Ovary (tissue), 9 donors: ENCODE data around the gene KCNK16. TPM values are rescaled to one million over a fixed set of nuclear protein-coding genes. Genes with fewer than 3 reads are reported as not detected.

Experiments
- DNase-seq, 5 donors: peaks; one replicate each; pipeline ENCODE4 v3.0.0-alpha.2; 2019 to 2020
- H3K27ac ChIP-seq, 2 donors: fragments of 200-600 bp; one replicate each; pipeline versions ENCODE4 v1.5.1 to v1.8.0; 2019 to 2022
- H3K27me3 ChIP-seq: fragments of 200-600 bp; one replicate; pipeline ENCODE4 v1.8.0; 2022
- H3K36me3 ChIP-seq: fragments of 200-600 bp; sonication (generic); one replicate; pipeline ENCODE4 v1.5.1; 2019
- H3K4me1 ChIP-seq: one replicate; pipeline ENCODE4 v1.8.1; 2013; ENCODE audit warnings: mild to moderate bottlenecking, moderate library complexity; ENCODE audit not compliant: insufficient read depth
- H3K4me3 ChIP-seq: fragments of 200-600 bp; sonication (generic); one replicate; pipeline ENCODE4 v1.5.1; 2017
- H3K9me3 ChIP-seq, 2 donors: fragments of 200-600 bp in 1 of 2; sonication (generic) in 1 of 2; one replicate each; pipeline versions ENCODE4 v1.5.1 to v1.8.1; 2013 to 2019; ENCODE audit warnings: mild to moderate bottlenecking in 1 of 2, moderate library complexity in 1 of 2
- EP300 ChIP-seq: sonication (generic); formaldehyde crosslinking; IDR thresholded peaks from one replicate; pipeline ENCODE4 v1.6.1; 2017; ENCODE audit warnings: antibody characterized with exemption
- POLR2A ChIP-seq: fragments of 450-650 bp; IDR thresholded peaks from one replicate; pipeline ENCODE4 v1.6.1; 2017; ENCODE audit warnings: antibody characterized with exemption, mild to moderate bottlenecking, moderate library complexity
- WGBS, 3 donors: extraction: QIAGEN DNeasy Blood & Tissue Kit in 1 of 3; methylation state at CpG; one replicate each; pipeline versions ENCODE4 v1.1.5 to v1.1.7; 2013 to 2017; 5-methylcytosine and 5-hydroxymethylcytosine counted together
- intact Hi-C, 4 donors: fragments of 100-400 bp; cut with DNase I; formaldehyde crosslinking; loops; one replicate each; pipeline versions ENCODE4 v1.11.0 to v1.15.1; 2022 to 2023
- polyA plus RNA-seq, 2 donors: library from polyadenylated mRNA; stranded (reverse); fragments of 200-250 nt in 1 of 2; fragments of 350-450 nt in 1 of 2; fragmentation: Illumina TruSeq in 1 of 2; extraction: RNeasy Lipid Tissue Mini Kit (QIAGEN cat#74804) in 1 of 2; gene quantifications; one replicate each; pipeline ENCODE4 v1.2.3, GENCODE V29; 2013 to 2014
- total RNA-seq, 7 donors: library from RNA; depleted of rRNA in 2 of 7; stranded (reverse); fragments of >200 nt in 2 of 7; fragmentation: NEBNext Ultra II Directional in 3 of 7; extraction: Animal tissue kit (Norgen Biotek cat#: 25700) in 3 of 7; gene quantifications; one replicate each; pipeline versions ENCODE4 v1.1.0 to v1.2.4, GENCODE V29; 2016 to 2023
- TF ChIP-seq, protein P1 (sequence below), 3 donors: fragments of 450-650 bp in 2 of 3; fragments of 200-600 bp in 1 of 3; IDR thresholded peaks; one replicate each; pipeline versions ENCODE4 v1.5.1 to v1.8.0; 2016 to 2022; ENCODE audit warnings: antibody characterized with exemption in 3 of 3, mild to moderate bottlenecking in 1 of 3
- donor health status: DM: no; HTN: no; CAD: no; lungs with moderate emphysema.
- donor health status: DM: no; HTN: no; CAD: no.
- donor health status: Bipolar disorder and iron deficiency.
- donor health status: DM: yes; HTN: yes; CAD: no.
- donor health status: DM: no; HTN: no; CAD: no.
- donor health status: DM: yes; HTN: yes; CAD: no.

KCNK16 gene
- total and polyA plus RNA-seq, 9 donors = not detected

DNA sequence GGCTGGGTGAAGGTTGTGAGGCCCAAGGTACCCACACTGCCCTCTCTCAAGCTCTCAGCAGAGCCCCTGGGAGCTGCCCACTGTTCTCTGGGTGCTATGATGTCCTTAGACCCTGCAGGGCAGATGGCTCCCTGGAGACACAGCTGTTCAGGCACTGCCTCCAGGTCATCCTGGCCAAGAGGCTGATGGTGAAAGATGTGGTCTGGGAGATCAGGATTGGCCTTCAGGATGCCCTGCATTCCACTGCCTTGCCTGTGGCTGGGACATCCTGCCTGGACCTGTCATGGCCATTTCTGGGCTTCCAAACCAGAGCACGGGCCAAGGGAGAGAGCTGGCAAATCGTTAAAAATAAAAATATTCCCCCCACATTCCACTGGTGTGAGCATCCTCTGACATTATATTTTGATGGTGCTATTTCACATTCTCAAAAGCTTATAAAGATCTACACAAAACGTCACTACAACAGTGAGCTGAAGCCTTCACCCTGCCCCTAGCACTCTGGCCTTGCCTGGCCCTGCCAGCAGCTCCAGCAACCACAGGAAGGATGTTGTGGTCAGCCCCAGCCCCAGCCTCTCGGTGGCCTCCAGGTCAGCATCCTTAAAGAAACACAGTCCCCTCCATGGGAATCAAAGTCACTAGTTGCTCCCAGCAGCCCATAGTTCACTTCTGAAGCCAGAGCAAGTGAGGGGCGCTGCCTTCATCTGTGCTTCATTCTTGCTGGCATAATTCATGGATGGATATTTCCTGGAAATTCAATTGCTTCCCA is 13.5 kb upstream of the KCNK16 start:
- Histone ChIP-seq H3K4me1 (peaks cover 6% of the 10 kb centered on the region), H3K9me3 (no peaks in the 10 kb centered on the region), H3K4me3 (no peak overlapping the region), H3K27ac (no peak overlapping the region), H3K27me3 (no peaks in the 10 kb centered on the region), H3K36me3 (no peaks in the 10 kb centered on the region)
- DNase-seq = no peak
- intact Hi-C loops = no loop called here
- 42 to 47% (median 46%) methylated on average over 5 of the region's 5 CpGs for WGBS, 3 donors
- TF ChIP-seq EP300 (no peak), POLR2A (no peak)
- TF ChIP-seq, protein P1, sequence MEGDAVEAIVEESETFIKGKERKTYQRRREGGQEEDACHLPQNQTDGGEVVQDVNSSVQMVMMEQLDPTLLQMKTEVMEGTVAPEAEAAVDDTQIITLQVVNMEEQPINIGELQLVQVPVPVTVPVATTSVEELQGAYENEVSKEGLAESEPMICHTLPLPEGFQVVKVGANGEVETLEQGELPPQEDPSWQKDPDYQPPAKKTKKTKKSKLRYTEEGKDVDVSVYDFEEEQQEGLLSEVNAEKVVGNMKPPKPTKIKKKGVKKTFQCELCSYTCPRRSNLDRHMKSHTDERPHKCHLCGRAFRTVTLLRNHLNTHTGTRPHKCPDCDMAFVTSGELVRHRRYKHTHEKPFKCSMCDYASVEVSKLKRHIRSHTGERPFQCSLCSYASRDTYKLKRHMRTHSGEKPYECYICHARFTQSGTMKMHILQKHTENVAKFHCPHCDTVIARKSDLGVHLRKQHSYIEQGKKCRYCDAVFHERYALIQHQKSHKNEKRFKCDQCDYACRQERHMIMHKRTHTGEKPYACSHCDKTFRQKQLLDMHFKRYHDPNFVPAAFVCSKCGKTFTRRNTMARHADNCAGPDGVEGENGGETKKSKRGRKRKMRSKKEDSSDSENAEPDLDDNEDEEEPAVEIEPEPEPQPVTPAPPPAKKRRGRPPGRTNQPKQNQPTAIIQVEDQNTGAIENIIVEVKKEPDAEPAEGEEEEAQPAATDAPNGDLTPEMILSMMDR (IDR thresholded peaks at IDR 0.05) = no peak

DNA sequence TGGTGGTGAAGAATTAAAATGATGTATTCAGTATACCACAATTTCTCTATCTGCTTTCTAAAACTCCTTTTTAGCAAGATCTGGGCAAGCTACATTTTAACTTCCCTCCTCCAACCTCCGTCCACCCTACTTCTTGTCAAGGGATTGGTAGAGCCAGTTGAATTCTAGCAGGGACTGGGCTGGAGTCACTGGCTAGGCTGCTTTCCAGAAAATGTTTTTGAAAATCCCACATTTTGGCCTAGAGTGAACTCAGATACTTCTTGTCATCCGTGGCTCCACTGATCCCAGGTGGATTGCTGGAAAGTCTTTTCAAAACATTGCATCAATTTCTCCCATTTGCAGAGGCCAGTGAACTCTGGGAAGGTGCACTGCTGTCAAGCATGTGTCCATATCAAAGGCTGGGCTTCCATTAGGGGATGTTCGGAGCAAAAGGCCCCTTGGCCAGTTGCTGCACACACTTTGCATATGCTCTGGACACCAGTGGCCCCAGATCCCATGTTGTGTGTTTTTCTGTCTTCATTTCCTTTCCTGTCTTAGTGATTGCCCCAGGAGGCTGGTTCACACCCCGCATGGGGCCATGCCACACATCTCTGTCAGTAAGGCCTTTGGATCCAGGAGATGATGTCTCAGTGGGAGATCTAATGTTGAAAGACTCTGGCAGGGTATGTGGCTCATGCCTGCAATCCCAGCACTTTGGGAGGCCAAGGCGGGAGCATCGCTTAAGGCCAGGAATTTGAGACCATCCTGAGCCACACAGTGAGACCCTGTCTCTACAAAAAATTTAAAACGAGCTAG is 11.3 kb upstream of the KCNK16 start:
- no peak overlapping the region for H3K4me3 ChIP-seq
- no peak for TF ChIP-seq EP300
- TF ChIP-seq, protein P1 (IDR thresholded peaks at IDR 0.05) = no peak
- no peak for TF ChIP-seq POLR2A
- intact Hi-C loops = no loop called here
- no peaks in the 10 kb centered on the region for H3K9me3 ChIP-seq
- no peak for DNase-seq
- H3K36me3 ChIP-seq = no peaks in the 10 kb centered on the region
- H3K27ac ChIP-seq = no peak overlapping the region
- H3K27me3 ChIP-seq = no peaks in the 10 kb centered on the region
- 81 to 83% (median 83%) methylated on average over 7 of the region's 7 CpGs for WGBS, 3 donors
- H3K4me1 ChIP-seq = no peaks in the 10 kb centered on the region

DNA sequence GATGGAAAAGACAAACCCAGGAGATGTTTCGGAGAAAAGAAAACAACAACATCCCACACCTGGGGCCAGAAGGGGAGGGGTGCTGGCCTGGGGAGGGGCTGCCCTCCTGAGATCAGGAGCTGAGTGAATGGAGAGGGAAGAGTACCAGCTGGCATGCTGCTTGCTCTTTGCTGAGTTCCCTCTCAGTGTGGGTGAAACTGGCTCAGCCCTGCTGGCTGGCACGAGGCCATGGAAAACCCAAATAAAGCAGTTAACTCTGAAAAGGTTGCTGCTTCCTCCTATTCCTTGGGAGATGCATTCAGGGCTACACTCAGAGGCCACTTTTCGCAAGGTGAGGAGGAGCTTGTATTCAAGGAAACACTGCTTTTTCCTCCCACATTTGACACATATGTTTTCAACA is 8.0 kb upstream of the KCNK16 start:
- no peak overlapping the region for H3K27ac ChIP-seq
- intact Hi-C loops = no loop called here
- no peak for DNase-seq
- H3K9me3 ChIP-seq = no peaks in the 10 kb centered on the region
- H3K4me3 ChIP-seq = no peak overlapping the region
- no peaks in the 10 kb centered on the region for H3K27me3 ChIP-seq
- 40 to 46% (median 41%) methylated on average over 3 of the region's 3 CpGs for whole genome bisulfite sequencing, 3 donors
- no peaks in the 10 kb centered on the region for H3K4me1 ChIP-seq
- no peaks in the 10 kb centered on the region for H3K36me3 ChIP-seq
- TF ChIP-seq, protein P1 (IDR thresholded peaks at IDR 0.05) = no peak
- TF ChIP-seq POLR2A (no peak), EP300 (no peak)

DNA sequence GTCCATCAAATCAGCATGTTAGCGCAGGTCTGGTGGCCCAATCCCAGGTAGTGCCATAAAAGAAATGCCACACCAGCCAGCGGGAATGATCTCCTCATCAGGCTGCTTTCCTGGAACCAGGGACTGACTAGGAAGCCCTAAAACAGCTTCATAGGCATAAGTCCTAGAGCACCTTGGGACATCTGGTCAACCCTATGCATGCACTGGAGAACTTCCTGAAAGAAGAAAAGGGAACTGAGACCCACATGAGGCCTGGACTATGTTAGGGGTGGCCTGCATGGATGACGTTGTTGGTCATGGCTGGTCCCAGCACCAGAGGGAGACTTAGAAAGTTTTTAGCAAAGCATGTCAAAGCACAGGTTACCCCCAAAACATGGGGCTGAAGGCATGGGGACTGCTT is 7.6 kb upstream of the KCNK16 start:
- H3K27ac ChIP-seq = no peak overlapping the region
- no peaks in the 10 kb centered on the region for H3K36me3 ChIP-seq
- TF ChIP-seq, protein P1 (IDR thresholded peaks at IDR 0.05) = no peak
- H3K4me1 ChIP-seq = no peaks in the 10 kb centered on the region
- DNase-seq = no peak
- H3K4me3 ChIP-seq = no peak overlapping the region
- intact Hi-C loops = no loop called here
- no peaks in the 10 kb centered on the region for H3K9me3 ChIP-seq
- 79 to 85% (median 82%) methylated on average over 3 of the region's 3 CpGs for WGBS, 3 donors
- no peaks in the 10 kb centered on the region for H3K27me3 ChIP-seq
